ENCODE results near the gene LGALS4. TPM values are rescaled to one million over a fixed set of nuclear protein-coding genes. Genes with fewer than 3 reads are reported as not detected.
A peak's percentile ranks its signal among the peaks of the same experiment; 100 is the strongest.

The LGALS4 gene
- total and polyA plus RNA-seq, 9 of the 15 experiments (the other 6 are each of a cell fraction or from before 2014, with no cell fraction given): 0.08 to 1.1 (median 0.30) TPM; not detected in 3

- TF ChIP-seq ZBTB33 (CRISPR knock-in tag; IDR thresholded peaks at IDR 0.05): peak; percentile 46; the same call in 1 of the 2 replicates
- peak in 1 of 2 experiments; percentile 65; a peak in 2 of 4 replicates for TF ChIP-seq TRIM24 (IDR thresholded peaks at IDR 0.05)
- no peak for TF ChIP-seq ZNF407 (IDR thresholded peaks at IDR 0.05; ENCODE audit: low read depth)
- TF ChIP-seq YBX1 (IDR thresholded peaks at IDR 0.05): no peak
- TF ChIP-seq CREB5 (CRISPR knock-in tag; IDR thresholded peaks at IDR 0.05): no peak
- TF ChIP-seq NFATC3 (IDR thresholded peaks at IDR 0.05): no peak
- no peak for TF ChIP-seq FOSL1 (tag; conservative IDR thresholded peaks at IDR 0.05)
- TF ChIP-seq WHSC1 (IDR thresholded peaks at IDR 0.05; ENCODE audit: low read length): no peak
- TF ChIP-seq MNT (conservative IDR thresholded peaks at IDR 0.05): 0 out of 4 replicates have a peak, but pooled peaks of 1 of the 2 experiments have one; percentile 28
- peak; percentile 35; the same call in 1 of the 2 replicates for TF ChIP-seq ETV5 (CRISPR knock-in tag; IDR thresholded peaks at IDR 0.05; ENCODE audit: low read depth)
- TF ChIP-seq POU5F1 (IDR thresholded peaks at IDR 0.05; ENCODE audit: borderline replicate concordance, low read depth, low read length, partially characterized antibody): no peak
- TF ChIP-seq GMEB1 (CRISPR knock-in tag; IDR thresholded peaks at IDR 0.05): no peak
- TF ChIP-seq RNF2 (IDR thresholded peaks at IDR 0.05): no peak
- TF ChIP-seq ZEB2 (IDR thresholded peaks at IDR 0.05): peak; percentile 51; the same call in 1 of the 2 replicates
Measured at GRCh38 chr19:38781058-38781457, 31.7 kb downstream of the LGALS4 start (continued).
